ENCODE data around the gene PRKG1. TPM values are rescaled to one million over a fixed set of nuclear protein-coding genes. Genes with fewer than 3 reads are reported as not detected.

Gene PRKG1
- total and polyA plus RNA-seq, 2 of the 4 experiments (the other 2 are of a cell fraction): 3.5 to 18.3 TPM

DNA sequence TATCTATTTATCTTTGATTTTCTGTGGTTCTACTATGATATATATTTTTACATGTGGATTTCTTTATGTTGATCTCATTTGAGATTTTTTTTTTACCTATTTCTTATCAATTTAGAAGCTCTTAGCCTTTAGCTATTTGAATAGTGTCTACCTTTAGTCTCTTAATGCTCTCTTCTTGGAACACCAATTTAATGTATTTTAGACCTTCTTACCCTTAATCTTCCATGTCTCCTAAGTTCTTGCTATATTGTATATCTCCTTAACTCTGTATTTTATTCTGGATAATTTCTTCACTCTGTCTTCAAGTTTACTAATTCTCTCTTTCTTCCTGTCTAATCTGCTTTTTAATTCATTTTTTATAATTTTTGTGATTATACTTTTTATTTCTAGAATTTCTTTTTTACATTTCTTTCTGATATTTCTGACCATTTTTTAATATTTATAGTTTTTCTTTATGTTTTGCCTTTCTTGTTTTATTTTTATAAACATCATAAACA is 597.8 kb downstream of the PRKG1 start:
- peaks cover 2% of the 10 kb centered on the region; the same call in 1 of the 2 replicates for H3K4me1 ChIP-seq (ENCODE audit: control insufficient read depth, insufficient read depth, low read length)
- TF ChIP-seq, protein P1, sequence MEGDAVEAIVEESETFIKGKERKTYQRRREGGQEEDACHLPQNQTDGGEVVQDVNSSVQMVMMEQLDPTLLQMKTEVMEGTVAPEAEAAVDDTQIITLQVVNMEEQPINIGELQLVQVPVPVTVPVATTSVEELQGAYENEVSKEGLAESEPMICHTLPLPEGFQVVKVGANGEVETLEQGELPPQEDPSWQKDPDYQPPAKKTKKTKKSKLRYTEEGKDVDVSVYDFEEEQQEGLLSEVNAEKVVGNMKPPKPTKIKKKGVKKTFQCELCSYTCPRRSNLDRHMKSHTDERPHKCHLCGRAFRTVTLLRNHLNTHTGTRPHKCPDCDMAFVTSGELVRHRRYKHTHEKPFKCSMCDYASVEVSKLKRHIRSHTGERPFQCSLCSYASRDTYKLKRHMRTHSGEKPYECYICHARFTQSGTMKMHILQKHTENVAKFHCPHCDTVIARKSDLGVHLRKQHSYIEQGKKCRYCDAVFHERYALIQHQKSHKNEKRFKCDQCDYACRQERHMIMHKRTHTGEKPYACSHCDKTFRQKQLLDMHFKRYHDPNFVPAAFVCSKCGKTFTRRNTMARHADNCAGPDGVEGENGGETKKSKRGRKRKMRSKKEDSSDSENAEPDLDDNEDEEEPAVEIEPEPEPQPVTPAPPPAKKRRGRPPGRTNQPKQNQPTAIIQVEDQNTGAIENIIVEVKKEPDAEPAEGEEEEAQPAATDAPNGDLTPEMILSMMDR (conservative IDR thresholded peaks at IDR 0.05; ENCODE audit: low read depth, low read length): no peak
- TF ChIP-seq CHD1 (IDR thresholded peaks at IDR 0.05; ENCODE audit: low read depth, low read length): no peak
- no peak for TF ChIP-seq POLR2A (IDR thresholded peaks at IDR 0.05; ENCODE audit: low read depth, low read length)
- TF ChIP-seq NFE2L2 (IDR thresholded peaks at IDR 0.05; ENCODE audit: low read depth, low read length): no peak
- TF ChIP-seq RAD21 (IDR thresholded peaks at IDR 0.05; ENCODE audit: low read length): no peak
- no peak for TF ChIP-seq FOS (IDR thresholded peaks at IDR 0.05; ENCODE audit: low read depth, low read length)
- no peak for TF ChIP-seq RFX5 (IDR thresholded peaks at IDR 0.05; ENCODE audit: low read depth, low read length)
- no peak for TF ChIP-seq SMC3 (IDR thresholded peaks at IDR 0.05; ENCODE audit: low read depth, low read length)
- TF ChIP-seq BHLHE40 (IDR thresholded peaks at IDR 0.05; ENCODE audit: low read depth, low read length): no peak
- no peak for TF ChIP-seq MAFK (IDR thresholded peaks at IDR 0.05; ENCODE audit: low read depth, low read length)
- TF ChIP-seq, protein P2, sequence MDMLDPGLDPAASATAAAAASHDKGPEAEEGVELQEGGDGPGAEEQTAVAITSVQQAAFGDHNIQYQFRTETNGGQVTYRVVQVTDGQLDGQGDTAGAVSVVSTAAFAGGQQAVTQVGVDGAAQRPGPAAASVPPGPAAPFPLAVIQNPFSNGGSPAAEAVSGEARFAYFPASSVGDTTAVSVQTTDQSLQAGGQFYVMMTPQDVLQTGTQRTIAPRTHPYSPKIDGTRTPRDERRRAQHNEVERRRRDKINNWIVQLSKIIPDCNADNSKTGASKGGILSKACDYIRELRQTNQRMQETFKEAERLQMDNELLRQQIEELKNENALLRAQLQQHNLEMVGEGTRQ (IDR thresholded peaks at IDR 0.05; ENCODE audit: low read depth, low read length): no peak
- TF ChIP-seq CEBPB (IDR thresholded peaks at IDR 0.05; ENCODE audit: low read depth, low read length): no peak
- no peak for TF ChIP-seq MXI1 (IDR thresholded peaks at IDR 0.05; ENCODE audit: borderline replicate concordance, low read depth, low read length)
- ATAC-seq (ENCODE audit: low read depth): no peak
- in situ Hi-C loops (cut with MboI; ENCODE audit: low sequenced_read_pairs) (no loop called here), intact Hi-C loops (cut with micrococcal nuclease) (no loop called here), dilution Hi-C loops (cut with HindIII; ENCODE audit: low sequenced_read_pairs, unreplicated experiment) (no loop called here)
- no peak overlapping the region for H3K4ac ChIP-seq (ENCODE audit: low read depth, low read length)
- no peak overlapping the region for H3K14ac ChIP-seq (replicated peaks; ENCODE audit: low read depth, low read length)
- H3K9me3 ChIP-seq (ENCODE audit: control insufficient read depth, insufficient read depth, low read length): 0 out of 2 replicates have a peak, but pooled peaks cover 3% of the 10 kb centered on the region
- no peaks in the 10 kb centered on the region for H3K27me3 ChIP-seq (ENCODE audit: control insufficient read depth, insufficient read depth, low read length)
- no peak overlapping the region for H2BK5ac ChIP-seq (ENCODE audit: low read depth, low read length, poor library complexity, severe bottlenecking)
- no peak overlapping the region for H4K91ac ChIP-seq (ENCODE audit: insufficient read depth, low read depth, low read length)
- DNase-seq: no peak
- no peaks in the 10 kb centered on the region; a peak in 1 of 4 replicates for H3K79me1 ChIP-seq (ENCODE audit: low read depth in 1 of 2, low read length in 2 of 2)
- no peak overlapping the region for H3K4me2 ChIP-seq (ENCODE audit: low read depth, low read length)
- no peaks in the 10 kb centered on the region for H4K20me1 ChIP-seq (ENCODE audit: insufficient read depth, low read length)
- no TSS peak for BruUV-seq (replicated peaks)
- no peak overlapping the region for H4K5ac ChIP-seq (ENCODE audit: low read depth, low read length)
- no peak overlapping the region for H2BK20ac ChIP-seq (ENCODE audit: low read depth, low read length)
- no peak overlapping the region for H2AK5ac ChIP-seq (ENCODE audit: low read depth, low read length)
- no peak overlapping the region for H2AFZ ChIP-seq (replicated peaks; ENCODE audit: low read length, poor library complexity)
- no peak overlapping the region for H3K56ac ChIP-seq (ENCODE audit: extremely low read depth, insufficient read depth, low read length)
- H4K8ac ChIP-seq (ENCODE audit: low read depth in 2 of 2, low read length in 2 of 2): no peak overlapping the region
- CTCF ChIA-PET: interaction anchor here (0.6 kb wide), 1 partner anchor 247 kb away, joined by 4 read pairs; no protein-coding TSS in a partner anchor
- no peaks in the 10 kb centered on the region for H3K36me3 ChIP-seq (ENCODE audit: control insufficient read depth, insufficient read depth, low read length)
- H3K4me3 ChIP-seq (ENCODE audit: insufficient read depth, low read depth, low read length): no peak overlapping the region
- no peak overlapping the region for H3K23ac ChIP-seq (ENCODE audit: low read depth, low read length)
- H2BK15ac ChIP-seq (ENCODE audit: low read depth, low read length): no peak overlapping the region
- POLR2A ChIA-PET (ENCODE audit: unreplicated experiment): no interaction called here
- H2BK120ac ChIP-seq (ENCODE audit: low read depth, low read length): no peak overlapping the region
- H3K18ac ChIP-seq (ENCODE audit: low read depth, low read length): no peak overlapping the region
- no peak overlapping the region for H2AK9ac ChIP-seq (replicated peaks; ENCODE audit: low read depth, low read length, poor library complexity)
- H3K9ac ChIP-seq (ENCODE audit: low read depth, low read length): no peak overlapping the region
- no peak overlapping the region for H3K27ac ChIP-seq (ENCODE audit: insufficient read depth, low read length)
- H3K9me1 ChIP-seq (ENCODE audit: insufficient read depth, low read length): 0 out of 2 replicates have a peak, but pooled peaks cover 2% of the 10 kb centered on the region
